Ureter (tissue), 1 donor: ENCODE measurements around the gene ITGA8. TPM values are rescaled to one million over a fixed set of nuclear protein-coding genes. Genes with fewer than 3 reads are reported as not detected.
"Not testable (repeated sequence)": the region's sequence is repeated elsewhere in the genome, so short reads cannot be mapped to it uniquely, and the experiment has no call there.

ENCODE experiments used
- DNase-seq: peaks from one replicate; pipeline ENCODE4 v3.0.0-alpha.2; 2020; ENCODE audit warnings: low spot score
- total RNA-seq: library from RNA; stranded (reverse); gene quantifications from one replicate; pipeline ENCODE4 v1.2.4, GENCODE V29; 2023
- donor health status: DM: yes; HTN: yes; CAD: no.

ITGA8 gene
- total RNA-seq, 1 donor from 2014 or later, result 58.6 TPM

DNA sequence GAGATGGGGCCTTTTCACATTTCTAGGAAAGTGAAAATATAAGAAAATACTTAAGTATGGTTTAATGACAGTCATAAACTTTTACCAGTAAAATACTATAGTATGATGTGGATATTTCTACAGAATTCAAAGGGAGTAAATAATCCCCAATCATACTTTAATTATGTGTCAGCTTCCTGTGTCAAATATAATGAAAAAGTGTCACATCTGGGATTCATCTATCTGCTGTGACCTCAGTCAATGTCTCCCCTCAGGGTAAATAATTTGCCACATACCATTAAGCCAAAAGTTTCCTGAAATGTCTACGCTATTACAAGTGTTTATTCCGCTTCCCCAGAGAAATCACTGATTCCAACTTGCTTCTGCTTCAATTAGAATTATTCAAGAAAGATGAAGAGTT, 110.5 kb downstream of the ITGA8 start:
- no peak for DNase-seq

DNA sequence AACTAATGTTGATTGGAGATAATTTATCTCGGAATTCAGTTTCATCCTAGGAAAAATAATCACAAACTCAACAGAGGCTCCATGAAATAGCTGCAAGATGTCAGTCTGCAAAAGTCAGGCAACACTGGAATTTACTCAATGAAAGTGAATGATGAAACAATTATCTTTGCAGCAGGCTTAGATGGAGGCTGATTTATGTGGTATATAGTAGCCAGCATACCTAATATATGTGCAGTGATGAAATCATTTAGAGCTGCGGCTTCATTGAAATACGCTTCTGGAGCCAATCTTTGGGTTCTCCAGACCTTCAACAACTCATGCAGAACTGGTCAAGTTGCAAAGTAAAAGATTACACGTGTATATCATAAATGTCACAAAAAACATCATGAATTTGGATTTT, 113.3 kb downstream of the ITGA8 start:
- no peak for DNase-seq

DNA sequence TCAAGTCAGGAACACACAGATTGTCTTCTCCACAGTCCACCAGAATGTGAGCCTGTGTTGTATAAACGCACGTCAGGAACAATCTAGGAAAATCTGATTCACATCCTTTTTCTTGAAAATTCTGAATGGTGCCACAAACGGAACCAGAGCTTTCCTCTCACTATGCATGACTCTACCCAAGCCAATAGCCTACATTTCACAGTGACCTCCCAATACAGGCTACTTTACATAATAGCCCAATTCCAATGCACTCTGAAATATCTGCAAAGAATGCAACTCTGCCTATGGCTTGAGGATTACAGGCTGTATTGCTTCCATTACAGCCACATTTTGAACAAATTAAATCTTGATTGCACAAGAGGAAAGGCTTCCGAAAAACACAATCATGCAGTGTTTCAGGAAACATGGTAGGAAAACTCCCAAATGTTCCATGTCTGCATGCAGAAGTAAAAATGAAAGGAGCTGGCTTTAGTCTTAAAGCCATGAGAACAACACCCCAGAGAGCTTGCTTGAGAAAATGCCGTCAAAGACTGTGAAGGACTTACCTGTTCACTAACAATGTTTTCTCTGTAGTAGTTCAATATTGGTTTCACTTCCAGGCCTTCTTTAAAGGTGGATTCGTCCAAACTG, 113.9 kb downstream of the ITGA8 start:
- DNase-seq, result no peak

- no peak for DNase-seq
Measured at GRCh38 chr10:15603446-15604011, 116.2 kb downstream of the ITGA8 start.

DNA sequence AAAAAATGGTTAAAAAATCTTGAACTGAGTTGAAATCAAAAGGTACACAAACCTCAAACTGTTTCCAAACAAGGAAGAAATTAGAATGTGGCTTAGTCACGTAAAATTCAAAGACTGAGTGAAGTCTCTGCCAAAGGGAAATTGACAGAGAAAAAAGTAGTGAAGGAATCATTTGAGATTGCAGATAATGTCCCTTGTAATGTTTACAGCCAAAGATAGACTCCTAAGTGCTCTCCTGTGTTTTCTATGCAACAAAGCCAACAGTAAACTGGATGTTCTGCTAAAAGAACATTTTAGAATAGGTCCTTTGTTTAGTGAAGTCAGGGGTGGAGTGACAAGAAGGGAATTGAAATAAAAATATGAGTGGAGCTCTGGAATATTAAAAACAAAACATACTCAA, 117.9 kb downstream of the ITGA8 start:
- DNase-seq, result no peak

DNA sequence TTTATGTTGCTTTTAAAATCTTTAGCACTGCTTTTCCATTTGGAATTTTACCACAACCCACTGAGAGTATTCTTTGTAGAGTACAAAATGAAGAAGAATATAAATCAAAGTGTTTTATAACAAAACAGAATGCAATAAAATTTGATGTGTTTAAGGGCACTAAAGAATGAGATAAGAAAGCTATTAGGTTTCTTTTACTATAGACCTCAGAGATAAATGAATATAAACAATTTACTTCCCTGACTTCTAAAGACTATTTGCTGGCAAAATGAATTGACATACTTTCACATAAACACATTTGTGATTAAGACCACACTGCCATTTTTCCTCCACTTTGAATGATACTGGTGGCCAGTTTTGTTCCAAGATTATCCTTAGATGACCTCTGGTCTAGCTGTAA, 124.5 kb downstream of the ITGA8 start:
- DNase-seq, result no peak

GRCh38 chr10:15591937-15592336, 127.8 kb downstream of the ITGA8 start:
- DNase-seq, result no peak

GRCh38 chr10:15591431-15591830, 128.3 kb downstream of the ITGA8 start:
- DNase-seq, result no peak

- DNase-seq, result no peak
Measured at GRCh38 chr10:15588635-15589508, 130.8 kb downstream of the ITGA8 start.

GRCh38 chr10:15588151-15588550, 131.6 kb downstream of the ITGA8 start:
- no peak for DNase-seq

DNA sequence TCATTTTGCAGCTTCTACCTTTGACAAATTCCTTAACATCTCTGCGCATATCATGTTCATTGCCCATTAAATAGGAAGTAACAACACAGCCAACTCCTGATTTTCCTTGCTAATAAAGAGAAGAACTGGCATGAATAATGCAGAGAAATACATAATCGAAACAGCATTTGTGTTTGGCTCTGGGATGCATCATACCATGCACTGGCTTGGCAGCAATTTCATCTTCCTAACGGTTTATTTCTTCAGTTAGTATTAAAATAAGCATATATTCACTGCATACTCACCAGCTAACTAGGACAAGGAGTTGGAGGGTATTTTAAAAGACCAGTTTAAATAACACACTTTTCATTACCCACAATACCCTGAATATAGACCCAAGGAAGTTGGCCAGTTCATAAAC, 132.5 kb downstream of the ITGA8 start:
- DNase-seq, result no peak

DNA sequence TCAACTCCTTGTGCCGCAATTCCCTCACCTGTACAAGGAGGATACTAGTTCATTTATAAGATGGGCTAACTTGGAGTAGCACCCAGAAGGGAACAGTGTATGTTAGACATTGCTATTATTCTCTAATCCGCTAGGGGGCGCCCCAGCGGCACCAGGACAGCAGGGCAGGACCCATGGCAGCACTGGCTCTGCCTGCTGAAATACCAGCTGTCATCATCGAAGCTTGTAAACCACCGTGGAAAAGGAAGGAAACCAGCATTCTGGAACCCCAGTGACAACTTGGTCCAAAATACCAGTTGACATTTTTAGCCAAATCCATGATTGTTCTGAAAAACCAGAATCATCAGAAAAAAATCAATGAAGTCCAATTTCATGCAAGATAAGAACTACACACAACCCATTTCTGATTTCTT, 134.4 kb downstream of the ITGA8 start:
- peak; percentile 70 for DNase-seq

DNA sequence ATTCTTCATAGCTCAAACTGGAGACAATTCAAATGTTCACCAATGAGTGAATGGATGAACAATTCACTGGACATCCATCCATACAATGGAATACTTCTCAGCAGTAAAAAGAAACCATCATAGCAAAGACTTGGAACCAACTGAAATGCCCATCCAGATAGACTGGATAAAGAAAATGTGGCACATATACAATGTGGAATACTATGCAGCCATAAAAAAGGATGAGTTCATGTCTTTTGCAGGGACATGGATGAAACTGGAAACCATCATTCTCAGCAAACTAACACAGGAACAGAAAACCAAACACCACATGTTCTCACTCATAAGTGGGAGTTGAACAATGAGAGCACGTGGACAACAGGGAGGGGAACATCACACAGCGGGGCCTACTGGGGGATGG, 136.8 kb downstream of the ITGA8 start:
- not testable (repeated sequence) for DNase-seq

GRCh38 chr10:15579605-15580004, 140.1 kb downstream of the ITGA8 start:
- no peak for DNase-seq

- DNase-seq, result no peak
Measured at GRCh38 chr10:15572531-15573045, 147.1 kb downstream of the ITGA8 start.

DNA sequence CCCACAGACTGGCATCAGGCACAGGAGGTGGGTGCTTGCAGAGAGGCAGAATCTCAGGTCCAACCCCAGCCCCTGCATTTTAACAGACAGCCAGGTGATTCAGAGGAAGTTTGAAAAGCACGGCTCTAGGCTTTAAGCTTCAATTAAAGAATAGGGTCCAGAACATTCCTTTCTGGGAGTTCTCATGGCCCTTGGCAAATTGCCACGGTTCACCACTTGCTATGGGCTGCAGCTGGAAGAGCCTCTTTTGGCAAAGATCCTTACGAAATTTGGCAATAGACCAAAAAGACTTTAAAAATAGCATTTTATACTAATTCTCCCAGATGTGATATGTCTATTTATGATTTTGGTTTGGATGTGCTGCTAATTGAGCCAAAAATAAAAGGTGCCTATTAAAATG, 148.1 kb downstream of the ITGA8 start:
- DNase-seq, result peak; percentile 51

GRCh38 chr10:15570738-15571339, 148.9 kb downstream of the ITGA8 start:
- no peak for DNase-seq

- no peak for DNase-seq
Measured at GRCh38 chr10:15567952-15568351, 151.8 kb downstream of the ITGA8 start.

GRCh38 chr10:15563246-15563645, 156.5 kb downstream of the ITGA8 start:
- DNase-seq, result no peak

GRCh38 chr10:15562578-15562977, 157.1 kb downstream of the ITGA8 start:
- DNase-seq, result no peak

DNA sequence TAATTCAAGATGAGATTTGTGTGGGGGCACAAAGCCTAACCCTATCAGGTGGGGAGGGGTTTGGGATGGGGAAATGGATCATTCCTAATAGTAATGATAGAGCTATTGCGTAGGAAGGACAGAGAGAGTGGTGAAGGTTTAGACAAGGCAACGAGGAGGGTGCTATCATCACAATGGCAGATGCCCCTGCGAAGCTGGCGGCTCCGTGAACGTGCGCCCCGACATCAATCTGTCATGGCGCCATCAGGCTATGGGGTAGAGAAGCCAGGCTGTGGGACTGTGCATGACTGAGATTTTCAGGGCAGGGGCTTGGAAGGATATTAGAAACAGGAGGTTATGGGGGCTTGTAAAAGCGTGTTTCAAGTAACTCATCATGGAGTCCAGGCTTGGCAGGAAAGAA, 157.6 kb downstream of the ITGA8 start:
- DNase-seq, result no peak

DNA sequence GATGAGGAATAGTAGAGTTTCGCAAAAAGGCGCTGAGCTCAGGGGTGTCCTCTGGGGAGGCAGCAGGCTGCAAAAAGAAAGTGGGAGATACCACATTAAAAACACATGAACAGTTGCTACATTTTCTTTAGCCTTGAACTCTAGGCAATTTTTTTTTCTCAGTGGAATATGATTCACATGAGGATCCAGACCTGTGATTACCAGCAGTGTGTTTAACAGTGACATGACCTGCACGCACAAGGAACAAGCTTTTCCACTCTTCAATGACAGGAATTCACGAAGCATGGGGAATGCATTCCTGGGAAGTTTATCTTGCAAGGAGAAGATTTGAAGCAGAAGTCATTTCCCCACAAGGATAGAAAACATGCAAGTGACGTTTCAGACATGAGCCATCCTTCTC, 161.6 kb downstream of the ITGA8 start:
- no peak for DNase-seq
